Activated T-helper 2 cell treated with anti-CD3 and anti-CD28 coated beads, Interferon-gamma antibody, Interleukin-2, Interleukin-4, amounts not matched to agents 10 μg/mL and 5 μg/mL and 100 μg/mL, durations not matched to agents 14 hours and 24 hours and 36 hours (primary cell): ENCODE results near the gene ANKS1A. TPM values are rescaled to one million over a fixed set of nuclear protein-coding genes. Genes with fewer than 3 reads are reported as not detected.

Experiments
- DNase-seq: peaks from one replicate; pipeline ENCODE4 v3.0.0; 2021; ENCODE audit warnings: low spot score
- H3K27ac Mint-ChIP-seq: one replicate; pipeline ENCODE4 v1.8.0; 2021; ENCODE audit warnings: mixed read lengths
- H3K27me3 Mint-ChIP-seq: one replicate; pipeline ENCODE4 v1.8.0; 2021; ENCODE audit warnings: low read depth, mixed read lengths
- H3K36me3 Mint-ChIP-seq: one replicate; pipeline ENCODE4 v1.8.0; 2021; ENCODE audit warnings: low read depth, mixed read lengths
- H3K4me1 Mint-ChIP-seq: one replicate; pipeline ENCODE4 v1.8.0; 2021; ENCODE audit warnings: low read depth, mixed read lengths
- H3K4me3 Mint-ChIP-seq: one replicate; pipeline ENCODE4 v1.8.0; 2021; ENCODE audit warnings: low read depth, mild to moderate bottlenecking, moderate library complexity, mixed read lengths
- H3K9me3 Mint-ChIP-seq: one replicate; pipeline ENCODE4 v1.8.0; 2021; ENCODE audit warnings: mixed read lengths
- intact Hi-C: fragments of 100-400 bp; cut with micrococcal nuclease; formaldehyde crosslinking; loops from one replicate; pipeline ENCODE4 v1.15.1; 2023
- total RNA-seq: library from RNA; stranded (reverse); gene quantifications from 2 replicates; pipeline ENCODE4 v1.2.3, GENCODE V29; 2022

ANKS1A gene
- total RNA-seq, 1 donor from 2014 or later = 7.3 TPM

DNA sequence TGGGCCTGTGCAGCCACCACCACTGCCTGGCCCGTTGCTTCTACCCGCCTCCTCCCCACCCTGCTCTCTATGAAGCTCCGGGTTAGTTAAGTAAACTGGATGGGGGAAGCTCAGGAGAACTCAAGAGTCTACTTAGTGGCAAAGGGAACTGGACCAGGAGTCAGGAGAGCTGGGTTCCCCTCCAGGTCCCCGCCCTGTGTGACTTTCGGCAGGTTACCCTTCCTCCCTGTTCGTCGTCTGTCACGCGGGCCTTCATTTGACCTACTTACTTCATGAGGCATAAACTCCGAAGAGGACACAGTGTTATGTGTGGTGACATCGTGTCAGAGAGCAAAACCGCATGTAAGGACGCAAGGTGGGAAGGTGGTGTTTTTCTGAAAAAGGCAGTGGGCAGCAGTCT is 176.8 kb downstream of the ANKS1A start:
- no peaks in the 10 kb centered on the region for H3K36me3 Mint-ChIP-seq
- no peak for DNase-seq
- H3K4me3 Mint-ChIP-seq = no peak overlapping the region
- no peaks in the 10 kb centered on the region for H3K9me3 Mint-ChIP-seq
- H3K27me3 Mint-ChIP-seq = no peaks in the 10 kb centered on the region
- H3K27ac Mint-ChIP-seq = no peak overlapping the region
- intact Hi-C loops = no loop called here
- H3K4me1 Mint-ChIP-seq = peaks cover 8% of the 10 kb centered on the region

GRCh38 chr6:35067234-35067633 is 178.2 kb downstream of the ANKS1A start:
- no peak overlapping the region for H3K27ac Mint-ChIP-seq
- intact Hi-C loops = no loop called here
- DNase-seq = no peak
- no peaks in the 10 kb centered on the region for H3K36me3 Mint-ChIP-seq
- H3K27me3 Mint-ChIP-seq = no peaks in the 10 kb centered on the region
- no peak overlapping the region for H3K4me3 Mint-ChIP-seq
- peaks cover 8% of the 10 kb centered on the region for H3K4me1 Mint-ChIP-seq
- no peaks in the 10 kb centered on the region for H3K9me3 Mint-ChIP-seq

- no peaks in the 10 kb centered on the region for H3K36me3 Mint-ChIP-seq
- H3K27me3 Mint-ChIP-seq = no peaks in the 10 kb centered on the region
- H3K9me3 Mint-ChIP-seq = no peaks in the 10 kb centered on the region
- peaks cover 2% of the 10 kb centered on the region for H3K4me1 Mint-ChIP-seq
- no peak overlapping the region for H3K4me3 Mint-ChIP-seq
- no peak overlapping the region for H3K27ac Mint-ChIP-seq
- DNase-seq = no peak
- intact Hi-C loops = no loop called here
These were observed 179.2 kb downstream of the ANKS1A start for GRCh38 chr6:35068206-35068605.

DNA sequence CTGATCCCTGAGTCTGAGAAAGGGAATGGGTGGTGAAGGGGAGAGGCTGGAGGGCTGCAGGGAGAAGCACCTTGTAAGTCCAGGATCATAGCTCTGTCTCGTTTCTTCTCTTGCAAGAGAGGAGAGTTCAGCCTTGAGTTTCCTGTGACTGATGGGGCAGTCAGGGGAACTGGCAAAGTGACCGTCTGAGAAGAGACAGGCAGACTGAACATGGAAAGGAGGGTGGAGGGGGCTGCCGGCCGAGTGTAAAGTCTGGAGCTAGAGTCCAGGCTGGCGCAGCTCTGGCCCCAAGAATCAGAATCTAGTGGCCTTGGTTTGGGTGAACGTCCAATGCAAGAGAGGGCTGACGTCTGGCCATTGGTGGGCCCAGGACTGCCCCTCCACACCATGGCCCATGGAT is 179.6 kb downstream of the ANKS1A start:
- DNase-seq = no peak
- no peaks in the 10 kb centered on the region for H3K9me3 Mint-ChIP-seq
- H3K27me3 Mint-ChIP-seq = no peaks in the 10 kb centered on the region
- intact Hi-C loops = no loop called here
- no peak overlapping the region for H3K27ac Mint-ChIP-seq
- no peaks in the 10 kb centered on the region for H3K36me3 Mint-ChIP-seq
- H3K4me1 Mint-ChIP-seq = no peaks in the 10 kb centered on the region
- no peak overlapping the region for H3K4me3 Mint-ChIP-seq

- intact Hi-C loops = no loop called here
- Mint-ChIP-seq H3K4me3 (no peak overlapping the region), H3K9me3 (no peaks in the 10 kb centered on the region), H3K4me1 (no peaks in the 10 kb centered on the region), H3K27ac (no peak overlapping the region), H3K27me3 (no peaks in the 10 kb centered on the region), H3K36me3 (no peaks in the 10 kb centered on the region)
- DNase-seq = no peak
These were observed 180.2 kb downstream of the ANKS1A start for GRCh38 chr6:35069262-35069661.

DNA sequence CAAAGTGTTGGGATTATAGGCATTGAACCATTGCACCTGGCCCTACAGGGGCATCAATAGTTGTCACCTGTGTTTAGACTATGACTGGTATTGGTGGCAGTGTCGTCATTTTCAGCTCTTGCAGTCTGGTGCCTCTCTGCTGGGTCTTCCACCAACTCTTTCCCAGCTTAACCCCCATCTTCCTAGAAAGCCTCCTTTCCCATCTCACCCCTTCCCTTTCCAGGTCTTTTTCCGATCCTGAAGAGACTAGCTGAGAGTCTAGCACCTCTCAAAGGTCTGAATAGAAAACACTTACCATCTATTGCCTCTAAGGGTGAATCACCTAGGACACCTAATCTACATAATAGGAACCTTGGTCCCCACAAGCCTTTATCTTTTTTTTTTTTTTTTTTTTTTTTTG is 181.1 kb downstream of the ANKS1A start:
- intact Hi-C loops = no loop called here
- Mint-ChIP-seq H3K36me3 (no peaks in the 10 kb centered on the region), H3K4me1 (no peaks in the 10 kb centered on the region), H3K9me3 (no peaks in the 10 kb centered on the region), H3K27me3 (no peaks in the 10 kb centered on the region), H3K27ac (no peak overlapping the region), H3K4me3 (no peak overlapping the region)
- no peak for DNase-seq

- no peak for DNase-seq
- no peak overlapping the region for H3K27ac Mint-ChIP-seq
- no peaks in the 10 kb centered on the region for H3K9me3 Mint-ChIP-seq
- intact Hi-C loops = no loop called here
- H3K36me3 Mint-ChIP-seq = no peaks in the 10 kb centered on the region
- H3K4me1 Mint-ChIP-seq = no peaks in the 10 kb centered on the region
- no peak overlapping the region for H3K4me3 Mint-ChIP-seq
- no peaks in the 10 kb centered on the region for H3K27me3 Mint-ChIP-seq
These were observed 182.4 kb downstream of the ANKS1A start for GRCh38 chr6:35071347-35071994.

- Mint-ChIP-seq H3K4me1 (no peaks in the 10 kb centered on the region), H3K27ac (no peak overlapping the region), H3K27me3 (no peaks in the 10 kb centered on the region), H3K36me3 (no peaks in the 10 kb centered on the region), H3K9me3 (no peaks in the 10 kb centered on the region), H3K4me3 (no peak overlapping the region)
- DNase-seq = no peak
- intact Hi-C loops = no loop called here
These were observed 183.1 kb downstream of the ANKS1A start for GRCh38 chr6:35072051-35072697.

GRCh38 chr6:35072698-35073055 is 183.6 kb downstream of the ANKS1A start:
- no peak overlapping the region for H3K27ac Mint-ChIP-seq
- intact Hi-C loops = no loop called here
- no peaks in the 10 kb centered on the region for H3K36me3 Mint-ChIP-seq
- H3K9me3 Mint-ChIP-seq = no peaks in the 10 kb centered on the region
- H3K4me1 Mint-ChIP-seq = no peaks in the 10 kb centered on the region
- H3K4me3 Mint-ChIP-seq = no peak overlapping the region
- no peaks in the 10 kb centered on the region for H3K27me3 Mint-ChIP-seq
- DNase-seq = no peak

DNA sequence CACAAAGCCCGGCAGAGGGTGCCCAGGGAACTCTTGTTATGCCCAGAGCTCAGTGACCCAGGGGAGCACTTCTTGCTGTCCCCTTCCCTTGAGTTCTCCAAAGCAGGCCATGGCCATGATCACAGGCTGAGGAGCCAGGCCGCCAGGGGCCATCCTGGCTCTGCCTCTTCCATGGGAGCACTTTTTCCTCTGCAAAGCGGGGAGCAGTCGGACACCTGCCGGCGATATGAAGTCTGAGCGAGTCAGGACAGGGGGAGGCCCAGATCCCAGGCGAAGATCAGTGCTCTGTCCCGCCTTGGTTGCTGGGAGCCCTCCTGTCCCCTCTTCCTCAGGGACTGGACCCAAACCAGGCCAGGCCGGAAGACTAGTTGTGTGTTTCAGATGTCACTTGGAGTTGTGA is 184.2 kb downstream of the ANKS1A start:
- H3K36me3 Mint-ChIP-seq = no peaks in the 10 kb centered on the region
- H3K27me3 Mint-ChIP-seq = no peaks in the 10 kb centered on the region
- H3K4me3 Mint-ChIP-seq = no peak overlapping the region
- no peaks in the 10 kb centered on the region for H3K4me1 Mint-ChIP-seq
- intact Hi-C loops = no loop called here
- DNase-seq = no peak
- no peak overlapping the region for H3K27ac Mint-ChIP-seq
- no peaks in the 10 kb centered on the region for H3K9me3 Mint-ChIP-seq

DNA sequence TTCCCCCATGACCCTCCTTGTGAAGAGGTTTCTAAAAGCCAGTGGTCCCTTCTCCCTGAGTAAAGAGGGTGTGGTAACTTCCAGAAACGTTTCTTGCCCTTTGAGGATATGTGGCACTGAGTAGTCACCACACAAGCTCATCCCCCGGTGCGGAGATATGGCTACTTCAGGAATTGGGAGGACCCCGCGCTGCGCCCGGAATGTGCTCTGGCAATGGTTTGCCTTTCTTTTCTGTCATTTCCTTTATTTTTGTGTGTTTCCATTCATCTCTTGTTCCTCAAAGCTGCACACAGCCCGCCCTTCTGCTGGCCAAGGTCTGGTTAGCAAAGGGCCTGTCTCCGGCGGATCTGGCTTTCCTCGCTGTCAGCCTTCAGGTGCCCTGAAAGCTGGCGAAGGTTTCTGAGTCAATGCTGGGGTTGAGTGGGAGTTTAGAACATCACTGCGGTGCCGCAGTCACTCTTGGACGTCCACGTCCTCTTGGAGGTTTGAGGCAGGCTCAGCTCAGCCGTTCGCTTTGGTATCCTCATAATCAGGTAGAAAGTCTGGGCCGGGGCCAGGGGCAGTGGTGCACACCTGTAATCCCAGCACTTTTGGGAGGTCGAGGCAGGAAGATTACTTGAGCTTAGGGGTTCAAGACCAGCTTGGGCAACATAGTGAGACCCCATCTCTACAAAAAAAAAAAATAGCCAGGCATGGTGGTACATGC is 184.9 kb downstream of the ANKS1A start:
- no peaks in the 10 kb centered on the region for H3K9me3 Mint-ChIP-seq
- no peaks in the 10 kb centered on the region for H3K27me3 Mint-ChIP-seq
- no peak overlapping the region for H3K4me3 Mint-ChIP-seq
- no peaks in the 10 kb centered on the region for H3K36me3 Mint-ChIP-seq
- H3K27ac Mint-ChIP-seq = no peak overlapping the region
- intact Hi-C loops = no loop called here
- DNase-seq = no peak
- no peaks in the 10 kb centered on the region for H3K4me1 Mint-ChIP-seq

GRCh38 chr6:35076997-35077712 is 188.1 kb downstream of the ANKS1A start:
- no peak overlapping the region for H3K4me3 Mint-ChIP-seq
- H3K36me3 Mint-ChIP-seq = no peaks in the 10 kb centered on the region
- intact Hi-C loops = no loop called here
- H3K4me1 Mint-ChIP-seq = no peaks in the 10 kb centered on the region
- no peaks in the 10 kb centered on the region for H3K9me3 Mint-ChIP-seq
- no peaks in the 10 kb centered on the region for H3K27me3 Mint-ChIP-seq
- no peak for DNase-seq
- no peak overlapping the region for H3K27ac Mint-ChIP-seq

- H3K27ac Mint-ChIP-seq = no peak overlapping the region
- no peaks in the 10 kb centered on the region for H3K36me3 Mint-ChIP-seq
- H3K9me3 Mint-ChIP-seq = no peaks in the 10 kb centered on the region
- intact Hi-C loops = no loop called here
- no peak for DNase-seq
- H3K4me1 Mint-ChIP-seq = no peaks in the 10 kb centered on the region
- H3K27me3 Mint-ChIP-seq = no peaks in the 10 kb centered on the region
- no peak overlapping the region for H3K4me3 Mint-ChIP-seq
These were observed 188.7 kb downstream of the ANKS1A start for GRCh38 chr6:35077713-35078105.
